Panc1 (cell line): ENCODE data around the gene UNC45B. TPM values are rescaled to one million over a fixed set of nuclear protein-coding genes. Genes with fewer than 3 reads are reported as not detected.

ENCODE experiments used
- ATAC-seq: fragments of 200-7000 bp; cut with Tn5 transposase; 2 replicates; pipeline ENCODE4 v1.9.1; 2020; ENCODE audit warnings: mild to moderate bottlenecking, moderate library complexity
- BruUV-seq: library from RNA; stranded (reverse); fragments of 400-500 nt; replicated peaks from 2 replicates; lab custom pipeline; 2021; lab: Mats Ljungman, UMichigan
- CTCF ChIA-PET: fragments of 300-600 bp; sonication (Branson Sonifier 250); formaldehyde crosslinking; loops from one replicate; lab custom pipeline; 2022; ENCODE audit warnings: antibody characterized with exemption; lab: Charles Lee
- POLR2A ChIA-PET: fragments of 300-600 bp; sonication (Branson Sonifier 250); formaldehyde crosslinking; loops from one replicate; lab custom pipeline; 2022; ENCODE audit warnings: antibody characterized with exemption; lab: Charles Lee
- DNase-seq: peaks from one replicate; pipeline ENCODE4 v3.0.0-alpha.2; 2010; ENCODE audit warnings: low read depth, low spot score
- H3K27ac ChIP-seq: 2 replicates; pipeline ENCODE4 v1.5.1; 2011; ENCODE audit warnings: mild to moderate bottlenecking, low read length, inconsistent platforms
- H3K27me3 ChIP-seq: fragments of 200-500 bp; sonication (Bioruptor generic); 2 replicates; pipeline ENCODE4 v1.6.0; 2014; ENCODE audit warnings: low read length, inconsistent platforms; ENCODE audit not compliant: control insufficient read depth, insufficient read depth
- H3K36me3 ChIP-seq: fragments of 200-500 bp; sonication (Bioruptor generic); 2 replicates; pipeline ENCODE4 v1.5.1; 2014; ENCODE audit warnings: inconsistent platforms, mild to moderate bottlenecking, low read length, moderate library complexity; ENCODE audit not compliant: control insufficient read depth, insufficient read depth
- H3K4me1 ChIP-seq: 2 replicates; pipeline ENCODE4 v1.5.1; 2011; ENCODE audit warnings: inconsistent platforms, mild to moderate bottlenecking, low read length, moderate library complexity; ENCODE audit not compliant: control insufficient read depth, insufficient read depth
- H3K4me3 ChIP-seq, 2 experiments: 2 replicates each; pipeline ENCODE4 v1.5.1; 2011 to 2012; ENCODE audit warnings: low read depth in 2 of 2, low read length in 2 of 2, mild to moderate bottlenecking in 2 of 2, inconsistent platforms in 1 of 2, moderate library complexity in 1 of 2
- H3K9me3 ChIP-seq: fragments of 200-500 bp; sonication (Bioruptor generic); 2 replicates; pipeline ENCODE4 v1.5.1; 2014; ENCODE audit warnings: low read depth, mild to moderate bottlenecking, inconsistent platforms, low read length, moderate library complexity; ENCODE audit not compliant: control insufficient read depth, insufficient read depth
- CTCF ChIP-seq: fragments of 450-650 bp; IDR thresholded peaks from 2 replicates; pipeline ENCODE4 v1.5.1; 2017; ENCODE audit warnings: mild to moderate bottlenecking
- POLR2AphosphoS5 ChIP-seq: IDR thresholded peaks from 2 replicates; pipeline ENCODE4 v1.6.1; 2012; ENCODE audit warnings: mild to moderate bottlenecking, low read depth, low read length, moderate library complexity
- SIN3A ChIP-seq: IDR thresholded peaks from 2 replicates; pipeline ENCODE4 v1.6.1; 2012; ENCODE audit warnings: low read depth, mild to moderate bottlenecking, low read length, moderate library complexity, borderline replicate concordance; ENCODE audit not compliant: insufficient read depth
- TCF7L2 ChIP-seq: IDR thresholded peaks from 2 replicates; pipeline ENCODE4 v1.6.1; 2011; ENCODE audit warnings: mild to moderate bottlenecking, low read depth, low read length, inconsistent platforms
- in situ Hi-C: cut with HindIII; loops from 2 replicates; pipeline ENCODE4 v1.10.0; 2016; ENCODE audit warnings: low sequenced_read_pairs, low pct_unique_long_range_greater_than_20kb
- intact Hi-C: fragments of 100-400 bp; cut with micrococcal nuclease; formaldehyde crosslinking; loops from one replicate; pipeline ENCODE4 v1.10.0; 2022; ENCODE audit not compliant: unreplicated experiment
- total RNA-seq: library from RNA; stranded (reverse); gene quantifications from one replicate; pipeline ENCODE4 v1.2.1, GENCODE V29; 2021; ENCODE audit not compliant: unreplicated experiment
- TF ChIP-seq, protein P1 (sequence below), 2 experiments: IDR thresholded peaks; 2 replicates each; pipeline ENCODE4 v1.6.1; 2011 to 2012; ENCODE audit warnings: low read depth in 2 of 2, control low read depth in 1 of 2, low read length in 1 of 2, mild to moderate bottlenecking in 1 of 2, moderate library complexity in 1 of 2; ENCODE audit not compliant: insufficient read depth in 1 of 2

UNC45B gene
- total RNA-seq, 1 experiment from 2014 or later: not detected

GRCh38 chr17:35222452-35222851, 74.8 kb downstream of the UNC45B start:
- intact Hi-C loops (no loop called here), in situ Hi-C loops (no loop called here)
- DNase-seq (no peak), ATAC-seq (no peak)
- Histone ChIP-seq H3K4me1 (no peaks in the 10 kb centered on the region), H3K27ac (no peak overlapping the region), H3K9me3 (no peaks in the 10 kb centered on the region), H3K4me3 (no peak overlapping the region), H3K36me3 (no peaks in the 10 kb centered on the region), H3K27me3 (no peaks in the 10 kb centered on the region)
- ChIA-PET CTCF (no interaction called here), POLR2A (no interaction called here)
- BruUV-seq: no TSS peak
- TF ChIP-seq, protein P1, sequence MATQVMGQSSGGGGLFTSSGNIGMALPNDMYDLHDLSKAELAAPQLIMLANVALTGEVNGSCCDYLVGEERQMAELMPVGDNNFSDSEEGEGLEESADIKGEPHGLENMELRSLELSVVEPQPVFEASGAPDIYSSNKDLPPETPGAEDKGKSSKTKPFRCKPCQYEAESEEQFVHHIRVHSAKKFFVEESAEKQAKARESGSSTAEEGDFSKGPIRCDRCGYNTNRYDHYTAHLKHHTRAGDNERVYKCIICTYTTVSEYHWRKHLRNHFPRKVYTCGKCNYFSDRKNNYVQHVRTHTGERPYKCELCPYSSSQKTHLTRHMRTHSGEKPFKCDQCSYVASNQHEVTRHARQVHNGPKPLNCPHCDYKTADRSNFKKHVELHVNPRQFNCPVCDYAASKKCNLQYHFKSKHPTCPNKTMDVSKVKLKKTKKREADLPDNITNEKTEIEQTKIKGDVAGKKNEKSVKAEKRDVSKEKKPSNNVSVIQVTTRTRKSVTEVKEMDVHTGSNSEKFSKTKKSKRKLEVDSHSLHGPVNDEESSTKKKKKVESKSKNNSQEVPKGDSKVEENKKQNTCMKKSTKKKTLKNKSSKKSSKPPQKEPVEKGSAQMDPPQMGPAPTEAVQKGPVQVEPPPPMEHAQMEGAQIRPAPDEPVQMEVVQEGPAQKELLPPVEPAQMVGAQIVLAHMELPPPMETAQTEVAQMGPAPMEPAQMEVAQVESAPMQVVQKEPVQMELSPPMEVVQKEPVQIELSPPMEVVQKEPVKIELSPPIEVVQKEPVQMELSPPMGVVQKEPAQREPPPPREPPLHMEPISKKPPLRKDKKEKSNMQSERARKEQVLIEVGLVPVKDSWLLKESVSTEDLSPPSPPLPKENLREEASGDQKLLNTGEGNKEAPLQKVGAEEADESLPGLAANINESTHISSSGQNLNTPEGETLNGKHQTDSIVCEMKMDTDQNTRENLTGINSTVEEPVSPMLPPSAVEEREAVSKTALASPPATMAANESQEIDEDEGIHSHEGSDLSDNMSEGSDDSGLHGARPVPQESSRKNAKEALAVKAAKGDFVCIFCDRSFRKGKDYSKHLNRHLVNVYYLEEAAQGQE (IDR thresholded peaks at IDR 0.05; ENCODE audit: insufficient read depth in 1 of 2, low read depth in 2 of 2, low read length in 1 of 2): no peak
- no peak for TF ChIP-seq CTCF
- TF ChIP-seq POLR2AphosphoS5: no peak
- no peak for TF ChIP-seq TCF7L2
- no peak for TF ChIP-seq SIN3A

DNA sequence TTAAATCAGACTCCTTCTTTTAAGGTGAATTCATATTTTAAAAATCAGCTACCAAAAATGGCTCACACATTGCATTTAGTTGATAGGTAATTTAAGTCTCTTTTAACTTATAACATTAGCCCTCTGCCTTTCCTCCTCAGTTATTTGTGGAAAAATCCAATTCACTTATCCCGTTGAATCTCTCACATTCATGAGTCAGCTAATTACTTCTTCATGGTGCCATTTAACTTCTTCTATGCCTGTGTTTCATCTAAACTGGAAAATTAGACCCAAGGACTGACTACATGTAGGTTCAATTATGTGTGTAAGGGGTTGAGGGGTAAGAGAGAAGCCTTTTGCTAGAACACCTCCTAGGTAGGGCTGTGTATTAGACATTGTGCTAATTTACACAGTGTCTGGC, 76.8 kb downstream of the UNC45B start:
- DNase-seq (no peak), ATAC-seq (no peak)
- H3K9me3 ChIP-seq: no peaks in the 10 kb centered on the region
- TF ChIP-seq TCF7L2 (no peak), CTCF (no peak), SIN3A (no peak), POLR2AphosphoS5 (no peak)
- TF ChIP-seq, protein P1 (IDR thresholded peaks at IDR 0.05; ENCODE audit: insufficient read depth in 1 of 2, low read depth in 2 of 2, low read length in 1 of 2): no peak
- H3K4me3 ChIP-seq: no peak overlapping the region
- ChIA-PET POLR2A (no interaction called here), CTCF (no interaction called here)
- H3K27ac ChIP-seq: no peak overlapping the region
- in situ Hi-C loops (no loop called here), intact Hi-C loops (no loop called here)
- BruUV-seq: no TSS peak
- no peaks in the 10 kb centered on the region for H3K27me3 ChIP-seq
- H3K4me1 ChIP-seq: no peaks in the 10 kb centered on the region
- no peaks in the 10 kb centered on the region for H3K36me3 ChIP-seq
